AG08395 (cell line): ENCODE measurements around the gene SMAD3.
A peak's percentile ranks its signal among the peaks of the same experiment; 100 is the strongest.
"Not testable (repeated sequence)": the region's sequence is repeated elsewhere in the genome, so short reads cannot be mapped to it uniquely, and the experiment has no call there.

Experiments
- DNase-seq: peaks from one replicate; pipeline ENCODE4 v3.0.0; 2012; ENCODE audit warnings: mixed read lengths, low spot score

Gene SMAD3

DNA sequence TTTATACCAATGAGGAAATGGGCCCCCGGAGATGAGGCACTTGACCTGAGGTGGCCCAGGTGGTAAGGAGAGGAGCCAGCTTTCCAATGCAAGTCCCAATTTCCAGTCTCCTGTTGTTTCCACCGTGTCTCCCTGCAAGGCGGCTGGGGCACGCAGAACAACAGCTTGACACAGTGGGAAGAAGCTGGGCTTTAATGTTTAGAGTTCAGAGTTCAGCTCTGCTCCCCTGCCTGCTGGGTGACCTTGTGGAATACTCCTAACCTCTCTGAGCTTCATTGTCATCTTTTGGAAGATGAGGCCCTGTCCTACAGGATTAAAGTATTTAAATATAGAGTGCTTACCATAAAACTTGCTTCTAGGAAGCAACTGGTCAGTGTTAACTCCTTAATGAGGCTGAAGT is 80.3 kb downstream of the SMAD3 start:
- no peak for DNase-seq

DNA sequence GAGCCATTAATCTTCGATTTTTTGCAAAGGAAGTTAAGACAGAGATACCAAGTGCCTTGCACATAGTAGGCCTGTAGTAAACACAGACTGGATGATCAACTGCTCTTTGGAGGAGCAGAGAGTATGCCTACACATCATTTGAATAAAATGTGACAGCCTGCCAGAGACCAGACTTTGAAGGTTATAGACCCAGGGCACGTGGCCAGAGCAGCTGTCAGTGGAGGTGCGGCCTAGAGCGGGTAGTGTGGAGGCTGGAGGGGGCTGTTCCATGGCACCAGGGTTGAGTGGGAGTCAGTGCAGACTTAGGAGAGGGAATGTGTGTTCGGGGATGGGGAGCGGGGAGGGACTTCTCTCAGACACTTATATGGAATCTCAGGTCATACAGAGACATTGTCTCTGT is 80.8 kb downstream of the SMAD3 start:
- no peak for DNase-seq

DNA sequence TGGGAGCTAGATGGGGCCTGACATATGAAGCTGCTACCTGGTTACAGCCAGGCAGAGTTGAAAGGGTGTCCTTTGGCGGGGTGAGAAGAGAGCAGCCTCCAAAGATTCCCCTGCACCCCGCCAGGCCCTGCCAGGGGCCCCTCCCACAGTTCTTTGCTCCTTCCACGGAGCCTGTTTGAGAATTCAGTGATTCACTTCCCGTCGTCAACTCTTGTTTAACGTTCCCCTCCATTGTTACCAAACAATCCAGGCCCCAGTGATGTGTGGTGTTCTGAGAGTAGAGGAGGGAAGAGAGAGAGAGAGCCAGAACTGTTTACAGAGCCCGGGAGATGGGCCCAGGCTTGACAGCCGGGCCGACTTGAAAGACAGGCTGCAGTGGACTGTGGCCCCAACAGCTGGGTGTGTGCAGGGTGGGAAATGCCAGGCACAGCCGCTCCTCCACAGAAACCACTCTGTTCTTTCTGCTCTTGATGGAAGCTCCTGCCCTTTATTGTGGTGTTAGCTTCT is 81.5 kb downstream of the SMAD3 start:
- DNase-seq = peak; percentile 20

DNA sequence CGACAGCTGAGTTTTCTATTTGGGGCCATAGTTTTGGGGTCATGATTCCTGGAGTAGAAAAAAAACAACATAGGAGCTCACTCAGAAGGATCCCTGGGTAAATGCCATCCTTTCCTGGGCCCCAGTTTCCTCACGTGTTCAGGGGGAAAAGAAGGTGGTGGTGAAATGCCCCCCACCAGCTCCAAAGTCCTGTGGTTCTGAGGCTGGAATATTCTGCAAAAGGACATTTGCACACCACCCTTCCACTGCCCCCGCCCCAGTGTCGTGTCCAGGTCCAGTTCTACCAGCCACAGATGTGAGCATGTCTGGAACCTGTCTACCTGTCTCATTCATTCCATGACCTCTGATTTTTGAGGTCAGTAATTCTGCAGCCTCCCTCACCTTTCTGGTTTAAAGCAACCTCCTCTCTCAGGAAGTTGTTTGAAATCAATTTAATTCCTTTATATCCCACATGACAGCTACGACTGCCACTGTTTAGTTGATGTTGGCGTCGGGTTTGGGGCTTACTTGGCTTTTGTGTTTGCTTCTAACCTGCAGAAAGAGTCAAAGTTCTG is 82.1 kb downstream of the SMAD3 start:
- no peak for DNase-seq

DNA sequence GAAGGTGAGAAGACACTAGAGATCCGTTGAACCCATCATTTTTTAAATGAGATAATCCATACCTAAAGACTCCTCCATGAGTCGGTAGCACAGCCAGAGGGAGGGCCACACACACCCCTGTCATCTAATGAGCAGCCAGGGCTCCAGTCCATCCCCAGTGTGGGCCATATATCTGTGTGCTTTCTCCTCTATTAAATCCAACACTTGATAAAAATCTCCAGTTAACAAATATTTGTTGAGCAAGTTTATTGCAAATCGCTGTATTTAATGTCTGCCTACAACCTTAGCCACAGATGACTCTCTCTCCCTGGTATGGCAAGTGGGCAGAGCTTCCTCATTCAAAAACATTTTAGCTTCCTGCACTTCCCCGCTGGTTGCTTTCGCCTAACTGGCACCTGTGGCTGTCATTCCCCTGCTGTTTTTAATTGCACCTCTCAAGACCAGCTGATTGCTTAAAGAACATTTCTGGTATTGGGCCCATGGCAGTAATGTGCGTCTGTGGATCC is 82.8 kb downstream of the SMAD3 start:
- peak; percentile 35 for DNase-seq

DNA sequence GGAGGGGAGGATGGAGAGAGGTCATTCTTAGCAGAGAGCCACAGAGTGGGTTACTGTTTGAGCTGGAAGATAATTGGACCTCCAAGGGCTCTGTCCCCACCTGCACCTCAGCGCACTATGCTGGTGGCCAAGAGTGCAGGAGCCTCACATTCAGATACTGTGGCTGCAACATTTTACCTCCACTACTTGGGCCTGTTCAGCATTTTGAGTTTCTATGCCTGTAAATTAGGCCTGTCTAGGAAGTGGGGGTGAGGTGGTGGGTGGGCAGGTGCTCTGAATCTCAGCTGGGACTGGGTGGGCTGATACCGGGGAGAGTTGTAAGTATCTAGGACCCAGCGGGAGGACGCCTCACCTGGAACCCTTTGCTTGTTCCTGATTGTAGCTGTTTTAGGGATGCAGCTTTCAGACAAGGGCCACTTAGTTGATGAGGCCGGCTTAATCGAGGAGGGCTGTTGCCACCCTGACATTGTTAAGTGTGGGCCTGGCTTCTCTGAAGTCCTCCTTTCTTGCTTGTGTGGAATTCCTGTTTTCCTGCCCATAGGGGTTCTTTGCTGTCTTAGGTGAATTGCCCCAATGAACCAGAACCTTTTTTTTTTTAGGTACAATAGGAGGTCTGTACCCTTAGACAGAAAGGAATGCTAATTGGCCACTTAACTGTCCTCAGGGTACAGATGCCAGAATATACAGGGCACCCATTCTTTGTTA is 83.8 kb downstream of the SMAD3 start:
- no peak for DNase-seq

DNA sequence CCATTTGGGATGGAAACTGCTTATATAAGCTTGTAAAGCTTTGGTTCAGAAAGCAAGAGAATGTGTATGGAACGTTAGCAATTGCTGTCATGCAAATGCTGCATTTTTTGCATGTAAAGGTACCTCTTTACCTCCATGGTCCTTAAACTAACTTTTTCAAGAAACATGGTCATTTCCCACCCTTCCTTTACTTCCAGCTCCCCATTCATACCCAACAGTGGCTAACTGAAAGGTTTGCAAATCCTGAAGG is 84.3 kb downstream of the SMAD3 start:
- DNase-seq = no peak

DNA sequence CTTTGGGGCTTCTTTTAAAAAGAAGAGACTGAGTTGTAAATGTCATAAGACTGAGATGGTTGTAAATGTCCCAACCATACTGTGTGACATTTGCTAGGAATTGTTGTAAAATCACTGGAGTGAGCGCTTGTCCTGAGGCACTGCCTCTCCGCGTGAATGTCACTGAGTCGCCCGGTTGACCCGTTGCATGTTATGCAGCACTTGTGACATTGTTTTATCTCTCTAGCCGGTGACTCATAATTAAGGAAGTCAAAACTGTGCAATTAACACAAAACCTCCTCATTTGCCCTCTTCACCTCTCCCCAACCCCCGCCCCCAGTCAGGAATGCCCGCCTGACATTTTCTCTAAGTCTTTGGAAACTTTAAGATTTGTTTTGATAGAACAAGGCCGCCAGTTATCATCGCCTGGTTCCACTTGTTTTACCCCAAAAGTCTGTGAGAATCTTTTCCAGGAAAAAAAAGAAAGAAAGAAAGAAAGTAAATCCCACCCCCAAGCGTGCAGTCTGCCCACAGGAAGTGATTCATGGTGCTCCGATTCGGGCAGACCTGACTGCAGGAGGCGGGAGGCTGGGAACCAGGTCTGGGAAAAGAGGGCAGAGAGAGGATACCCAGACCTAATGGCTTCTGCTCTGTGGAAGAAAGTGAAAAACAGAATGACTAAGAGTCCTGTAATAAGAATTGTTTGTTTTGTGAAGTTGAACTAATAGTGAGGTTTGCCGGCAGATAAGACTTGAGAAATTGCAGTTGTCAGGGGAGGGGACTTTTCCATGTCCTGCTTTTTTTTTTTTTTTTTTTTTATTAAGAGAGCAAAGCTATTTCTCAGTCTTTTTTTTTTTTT is 84.8 kb downstream of the SMAD3 start:
- peak; percentile 90 for DNase-seq

DNA sequence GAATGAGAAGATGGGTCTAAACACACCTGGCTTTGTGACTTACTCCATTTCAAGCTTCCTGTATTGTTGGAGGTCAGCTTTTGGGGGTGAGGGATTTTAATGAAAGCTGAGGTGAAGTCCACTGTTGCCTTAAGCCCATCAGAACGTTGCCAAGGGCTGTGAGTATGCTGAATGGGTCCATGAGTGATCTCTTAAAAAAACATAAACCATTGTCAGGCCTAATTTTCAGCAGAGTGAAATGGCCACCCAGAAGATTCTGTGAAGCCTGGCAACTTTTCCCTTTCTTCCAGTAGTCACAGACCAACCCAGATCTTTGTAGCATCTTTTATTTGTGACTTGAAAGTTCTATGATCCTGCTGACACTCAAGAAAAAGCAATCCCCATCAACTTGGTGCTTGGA is 87.0 kb downstream of the SMAD3 start:
- no peak for DNase-seq

DNA sequence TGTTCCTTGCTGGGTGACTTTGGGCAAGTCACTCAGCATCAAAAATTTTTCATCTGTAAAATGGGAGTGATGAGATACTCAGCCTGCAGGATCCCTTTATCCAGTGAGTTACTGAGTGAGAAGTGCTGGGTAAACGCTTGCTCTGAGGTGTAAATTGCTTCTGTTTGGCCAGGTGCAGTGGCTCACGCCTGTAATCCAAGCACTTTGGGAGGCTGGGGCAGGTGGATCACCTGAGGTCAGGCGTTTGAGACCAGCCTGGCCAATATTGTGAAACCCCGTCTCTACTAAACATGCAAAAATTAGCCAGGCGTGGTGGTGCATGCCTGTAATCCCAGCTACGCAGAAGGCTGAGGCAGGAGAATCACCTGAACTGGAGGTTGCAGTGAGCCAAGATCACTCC is 87.6 kb downstream of the SMAD3 start:
- not testable (repeated sequence) for DNase-seq

DNA sequence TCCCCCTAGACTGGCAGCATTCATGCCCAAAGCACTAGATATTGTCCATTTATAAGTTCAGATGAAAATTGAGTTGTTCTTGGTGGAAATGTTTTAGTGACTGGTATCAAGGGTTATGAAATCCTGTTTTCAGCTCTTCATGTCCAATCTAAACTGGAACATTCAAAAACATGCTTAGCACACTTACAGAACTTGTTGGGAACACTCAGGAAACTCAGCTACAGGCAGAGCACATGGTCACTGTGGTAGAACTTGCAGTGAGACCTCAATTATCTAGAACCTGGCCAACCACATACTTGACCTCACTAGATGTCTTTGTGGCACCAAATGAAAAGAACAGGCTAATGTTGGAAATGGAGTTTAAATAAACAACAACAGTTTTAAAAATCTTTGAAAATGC is 88.8 kb downstream of the SMAD3 start:
- no peak for DNase-seq

DNA sequence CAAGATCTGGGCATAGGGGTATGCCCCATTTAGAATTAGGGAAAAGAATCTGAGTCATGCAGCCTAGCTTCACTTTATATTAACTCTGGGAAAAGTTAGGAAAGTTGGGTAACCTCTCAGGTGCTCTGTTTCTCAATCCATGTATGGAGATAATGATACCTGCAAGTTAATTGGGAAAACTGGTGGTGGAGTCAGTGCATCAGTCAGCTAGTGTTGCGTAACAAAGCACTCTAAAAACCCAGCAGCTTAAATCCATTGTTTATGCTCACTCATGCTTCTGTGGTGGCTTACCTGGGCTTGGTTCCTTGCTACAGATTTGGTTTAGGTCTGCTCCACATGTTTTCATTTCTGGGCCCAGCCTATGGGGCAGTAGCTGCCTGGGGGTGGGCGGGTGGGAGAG is 91.0 kb downstream of the SMAD3 start:
- DNase-seq = no peak

DNA sequence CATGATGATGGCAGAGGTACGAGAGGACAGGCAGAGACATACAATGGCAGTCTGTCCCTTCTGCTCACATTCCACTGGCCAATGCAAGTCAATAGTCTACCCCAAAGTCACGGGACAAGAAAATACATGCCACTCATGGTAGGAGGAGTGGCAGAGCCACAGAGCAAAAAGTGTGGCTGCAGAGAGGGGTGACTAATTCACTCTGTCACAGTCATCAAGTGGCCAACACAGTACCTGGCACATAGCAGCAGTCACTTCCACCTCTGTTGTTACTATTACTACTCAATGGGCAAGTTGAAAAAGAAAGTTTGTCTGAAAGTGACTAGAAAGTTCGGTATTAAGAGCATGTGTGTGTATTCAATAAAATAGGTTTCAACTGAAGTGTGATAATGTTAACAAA is 91.4 kb downstream of the SMAD3 start:
- no peak for DNase-seq

DNA sequence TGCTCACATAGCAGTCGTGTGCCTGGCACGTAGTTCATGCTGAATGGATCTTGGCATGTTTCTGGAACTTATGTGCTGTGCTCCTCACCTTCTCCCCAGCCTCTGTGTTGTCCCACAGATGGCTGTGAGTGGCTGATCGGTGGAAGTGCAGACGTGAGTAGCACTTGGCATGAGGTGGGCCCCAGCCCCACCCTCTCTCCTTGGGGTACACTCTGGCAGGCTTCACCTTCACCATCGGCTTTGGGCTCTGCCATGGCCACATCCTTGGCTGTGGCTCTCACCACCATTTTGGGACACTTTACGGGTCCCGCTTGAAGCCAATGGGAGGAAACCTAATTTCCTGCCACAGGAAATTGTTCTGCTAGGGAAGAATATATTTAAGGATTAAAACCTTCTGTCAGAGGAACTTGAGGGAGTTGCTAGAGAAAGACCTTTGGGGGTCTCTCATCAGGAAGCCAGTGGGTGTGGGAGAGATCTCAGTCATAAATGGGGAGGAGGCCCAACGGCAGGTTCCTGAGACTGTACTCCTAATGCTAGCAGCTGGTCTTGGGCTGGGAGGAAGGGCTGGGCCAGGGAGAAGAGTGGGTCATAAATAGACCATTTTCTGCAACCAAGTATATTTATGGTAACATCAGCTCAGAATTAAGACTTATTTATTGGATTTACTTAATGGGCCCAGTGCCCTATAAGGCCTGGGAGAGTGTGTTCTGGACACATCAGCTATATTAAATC is 92.3 kb downstream of the SMAD3 start:
- DNase-seq = no peak

DNA sequence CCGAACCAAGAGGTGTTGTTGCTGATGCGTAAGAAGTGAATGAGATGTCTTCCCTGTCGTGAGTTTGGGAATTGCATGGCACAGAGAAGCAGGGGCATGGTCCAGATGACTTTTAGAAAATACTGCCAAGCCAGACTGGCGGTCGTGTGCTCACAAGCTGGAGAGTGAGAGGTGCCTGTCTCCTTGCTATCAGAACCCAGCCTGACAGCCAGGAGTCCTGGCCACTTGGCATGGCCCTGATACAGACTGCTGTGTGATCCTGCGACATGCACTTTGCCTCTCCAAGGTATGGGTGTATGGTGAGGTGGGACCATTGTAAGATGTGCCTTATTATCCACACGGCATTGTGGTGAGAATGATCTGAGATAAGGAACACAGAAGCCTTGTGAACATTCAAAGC is 93.0 kb downstream of the SMAD3 start:
- DNase-seq = no peak

DNA sequence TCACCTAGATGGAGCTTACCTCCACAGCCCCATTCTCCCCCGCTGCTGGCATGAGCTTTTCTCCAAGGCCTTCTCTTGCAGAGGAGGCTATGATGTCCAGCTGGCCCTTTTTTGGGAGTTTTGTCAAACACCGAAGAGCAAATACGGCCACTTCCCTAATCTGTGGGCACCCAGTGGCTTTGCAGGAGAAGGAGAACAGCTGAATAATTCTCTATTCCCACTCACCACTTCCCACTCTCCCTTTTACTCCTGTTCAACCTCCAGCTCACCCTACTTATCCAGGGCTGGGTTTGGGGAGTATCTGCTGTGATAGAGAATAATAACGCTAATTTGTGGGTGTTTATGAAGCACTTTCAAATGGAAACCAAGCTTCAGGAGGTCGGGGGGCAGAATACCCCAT is 96.0 kb downstream of the SMAD3 start:
- no peak for DNase-seq

DNA sequence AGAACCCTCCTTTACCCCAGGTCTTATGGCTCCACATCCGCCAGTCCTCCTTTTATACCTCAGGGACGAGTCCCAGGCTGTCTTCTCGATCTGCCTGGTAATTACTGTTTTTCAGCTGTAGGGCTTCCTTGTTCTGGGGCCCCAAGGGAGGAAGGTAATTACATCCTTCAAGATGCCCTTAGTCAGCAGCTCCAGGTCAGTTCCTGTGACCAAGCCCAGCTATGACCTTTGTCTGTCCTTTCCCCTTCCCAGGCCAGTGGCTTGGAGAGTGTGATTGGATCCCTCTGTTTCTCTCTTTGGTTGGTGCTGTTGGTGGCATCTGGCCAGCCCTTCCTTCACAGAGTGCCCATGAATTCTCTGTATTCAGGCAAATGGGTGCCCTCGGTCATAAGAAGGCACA is 96.5 kb downstream of the SMAD3 start:
- no peak for DNase-seq

DNA sequence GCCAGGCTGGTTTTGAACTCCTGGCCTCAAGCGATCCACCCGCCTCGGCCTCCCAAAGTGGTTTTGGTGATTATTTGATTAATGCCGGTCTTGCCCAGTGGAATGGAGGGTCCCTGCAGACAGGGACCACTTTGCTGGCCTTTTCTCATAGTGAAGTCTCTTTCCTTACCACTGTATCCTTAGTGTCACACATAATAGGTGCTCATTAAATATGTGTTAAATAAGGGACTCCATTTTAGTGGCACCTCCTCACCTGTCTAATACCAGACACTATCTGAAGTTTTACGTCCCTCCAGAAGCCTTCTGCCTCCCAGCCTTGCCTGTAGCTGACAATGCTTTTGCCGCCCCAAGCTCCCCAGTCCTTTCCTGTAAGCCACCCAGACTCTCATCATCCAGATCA is 97.8 kb downstream of the SMAD3 start:
- no peak for DNase-seq

DNA sequence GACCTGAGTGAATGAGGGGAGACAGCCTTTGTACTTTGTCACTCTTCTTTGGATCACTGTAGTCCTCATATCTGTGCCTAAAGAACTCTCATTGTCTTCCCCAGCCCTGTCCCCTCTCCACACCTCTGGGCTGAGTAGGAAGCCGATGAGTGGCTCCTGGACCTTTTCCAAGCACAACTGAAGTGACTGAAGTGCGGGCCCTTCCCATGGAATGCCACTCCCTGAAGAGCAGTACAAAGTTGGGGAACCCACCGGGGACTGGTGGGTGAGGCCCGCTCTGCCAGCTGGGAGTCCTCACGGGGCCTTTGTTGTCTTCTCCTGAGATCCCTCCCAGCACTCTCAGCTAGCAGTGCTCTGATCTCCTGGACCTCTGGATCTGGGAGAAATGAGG is 99.0 kb downstream of the SMAD3 start:
- DNase-seq = no peak

DNA sequence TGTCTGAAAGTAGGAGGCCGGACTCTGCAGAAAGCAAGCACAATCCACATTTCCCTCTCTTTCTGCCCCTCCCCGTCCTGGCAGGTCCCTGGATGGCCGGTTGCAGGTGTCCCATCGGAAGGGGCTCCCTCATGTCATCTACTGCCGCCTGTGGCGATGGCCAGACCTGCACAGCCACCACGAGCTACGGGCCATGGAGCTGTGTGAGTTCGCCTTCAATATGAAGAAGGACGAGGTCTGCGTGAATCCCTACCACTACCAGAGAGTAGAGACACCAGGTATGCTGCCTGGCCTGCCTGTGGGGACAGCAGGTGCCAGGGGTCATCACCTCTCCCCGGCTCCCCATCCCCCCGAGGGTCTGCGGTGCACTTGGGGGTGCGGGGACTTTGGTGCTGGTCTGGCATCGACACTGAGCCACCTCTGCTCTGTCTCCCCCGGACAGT is 99.4 kb downstream of the SMAD3 start:
- DNase-seq = no peak

DNA sequence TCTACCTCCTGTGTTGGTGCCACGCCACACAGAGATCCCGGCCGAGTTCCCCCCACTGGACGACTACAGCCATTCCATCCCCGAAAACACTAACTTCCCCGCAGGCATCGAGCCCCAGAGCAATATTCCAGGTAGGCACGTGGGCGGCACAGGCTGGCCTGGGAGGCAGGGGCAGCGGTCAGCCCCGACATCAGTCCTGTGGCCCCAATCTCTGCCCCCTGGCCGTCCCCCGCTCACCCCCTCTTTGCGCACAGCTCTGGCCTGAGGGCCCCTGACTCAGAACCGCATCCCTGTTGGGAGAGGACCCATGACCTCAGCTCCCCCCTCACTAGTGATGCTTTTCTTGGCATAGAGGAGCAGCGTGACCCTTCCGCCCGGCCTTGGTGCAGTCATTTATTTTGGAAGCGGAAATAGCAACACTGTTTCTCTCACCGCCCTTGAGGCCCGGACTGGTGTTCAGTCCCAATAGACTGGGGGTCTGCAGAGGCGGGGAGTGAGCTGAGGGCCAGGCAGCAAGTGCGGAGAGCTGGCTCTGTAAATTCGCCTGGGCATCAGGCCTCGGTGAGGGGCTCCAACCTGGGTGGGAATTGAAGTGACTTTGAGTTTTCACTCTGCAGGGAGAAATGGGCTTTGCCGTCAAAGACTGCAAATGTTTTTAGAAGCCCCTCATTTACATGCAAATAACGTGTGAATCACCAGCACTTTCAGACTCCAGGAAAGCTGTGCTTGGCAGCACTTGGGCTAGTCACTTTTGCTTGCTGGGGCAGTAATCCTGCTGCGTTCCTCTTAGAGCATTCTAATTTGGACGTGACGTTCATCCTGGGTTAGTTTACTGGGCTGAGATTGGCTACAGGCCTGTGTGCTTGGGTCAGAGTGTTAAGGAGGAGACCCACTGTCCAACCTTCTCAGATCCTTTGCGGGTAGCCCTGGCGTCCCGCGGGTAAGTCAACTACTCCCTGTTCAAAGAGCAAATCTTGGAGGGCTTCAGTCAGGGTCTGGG is 100.2 kb downstream of the SMAD3 start:
- no peak for DNase-seq
